ENCODE results near the gene CHD9.

The CHD9 gene

GRCh38 chr16:53282328-53282727 is 227.5 kb downstream of the CHD9 start:
- Histone ChIP-seq H4K20me1 (ENCODE audit: insufficient read depth, low read length) (no peaks in the 10 kb centered on the region), H3K36me3 (replicated peaks; ENCODE audit: insufficient read depth, low read length) (no peaks in the 10 kb centered on the region), H3K9me3 (replicated peaks; ENCODE audit: insufficient read depth, low read length) (no peaks in the 10 kb centered on the region), H3K79me2 (ENCODE audit: low read length) (no peaks in the 10 kb centered on the region), H3F3A (ENCODE audit: insufficient read depth, low read length) (no peaks in the 10 kb centered on the region), H3K4me1 (ENCODE audit: low read length) (no peaks in the 10 kb centered on the region), H3K9me2 (replicated peaks; ENCODE audit: insufficient read depth, low read length) (no peaks in the 10 kb centered on the region), H3K9ac (ENCODE audit: low read length) (no peak overlapping the region), H3K4me3 (ENCODE audit: low read length) (no peak overlapping the region), H3K27me3 (replicated peaks; ENCODE audit: insufficient read depth, low read length) (no peaks in the 10 kb centered on the region), H3K27ac (ENCODE audit: low read length) (no peak overlapping the region), H3K4me2 (ENCODE audit: low read depth, low read length) (no peak overlapping the region), H2AFZ (ENCODE audit: low read length) (no peak overlapping the region)
- no peak for DNase-seq
- TF ChIP-seq CTCF (IDR thresholded peaks at IDR 0.05; ENCODE audit: low read length) = no peak
- TF ChIP-seq EZH2phosphoT487 (IDR thresholded peaks at IDR 0.05; ENCODE audit: low read length) = no peak
- no peak for TF ChIP-seq EZH2 (optimal IDR thresholded peaks at IDR 0.05; ENCODE audit: low read depth, low read length)

GRCh38 chr16:53282975-53283946 is 228.5 kb downstream of the CHD9 start:
- peak; percentile 33 for DNase-seq
- Histone ChIP-seq H4K20me1 (ENCODE audit: insufficient read depth, low read length) (no peaks in the 10 kb centered on the region), H3K4me2 (ENCODE audit: low read depth, low read length) (no peak overlapping the region), H3K27me3 (replicated peaks; ENCODE audit: insufficient read depth, low read length) (no peaks in the 10 kb centered on the region), H3K9ac (ENCODE audit: low read length) (no peak overlapping the region), H3K9me3 (replicated peaks; ENCODE audit: insufficient read depth, low read length) (no peaks in the 10 kb centered on the region), H3K9me2 (replicated peaks; ENCODE audit: insufficient read depth, low read length) (no peaks in the 10 kb centered on the region), H3K27ac (ENCODE audit: low read length) (no peak overlapping the region), H3K4me3 (ENCODE audit: low read length) (no peak overlapping the region), H3K36me3 (replicated peaks; ENCODE audit: insufficient read depth, low read length) (no peaks in the 10 kb centered on the region), H2AFZ (ENCODE audit: low read length) (no peak overlapping the region), H3F3A (ENCODE audit: insufficient read depth, low read length) (no peaks in the 10 kb centered on the region), H3K4me1 (ENCODE audit: low read length) (no peaks in the 10 kb centered on the region), H3K79me2 (ENCODE audit: low read length) (no peaks in the 10 kb centered on the region)
- TF ChIP-seq CTCF (IDR thresholded peaks at IDR 0.05; ENCODE audit: low read length) (peak; percentile 58), EZH2phosphoT487 (IDR thresholded peaks at IDR 0.05; ENCODE audit: low read length) (no peak), EZH2 (optimal IDR thresholded peaks at IDR 0.05; ENCODE audit: low read depth, low read length) (no peak)

GRCh38 chr16:53285236-53285635 is 230.4 kb downstream of the CHD9 start:
- Histone ChIP-seq H3K4me1 (ENCODE audit: low read length) (no peaks in the 10 kb centered on the region), H4K20me1 (ENCODE audit: insufficient read depth, low read length) (no peaks in the 10 kb centered on the region), H2AFZ (ENCODE audit: low read length) (no peak overlapping the region), H3F3A (ENCODE audit: insufficient read depth, low read length) (no peaks in the 10 kb centered on the region), H3K79me2 (ENCODE audit: low read length) (no peaks in the 10 kb centered on the region), H3K9me2 (replicated peaks; ENCODE audit: insufficient read depth, low read length) (no peaks in the 10 kb centered on the region), H3K27ac (ENCODE audit: low read length) (no peak overlapping the region), H3K27me3 (replicated peaks; ENCODE audit: insufficient read depth, low read length) (no peaks in the 10 kb centered on the region), H3K4me3 (ENCODE audit: low read length) (no peak overlapping the region), H3K4me2 (ENCODE audit: low read depth, low read length) (no peak overlapping the region), H3K9ac (ENCODE audit: low read length) (no peak overlapping the region), H3K36me3 (replicated peaks; ENCODE audit: insufficient read depth, low read length) (no peaks in the 10 kb centered on the region), H3K9me3 (replicated peaks; ENCODE audit: insufficient read depth, low read length) (no peaks in the 10 kb centered on the region)
- DNase-seq = no peak
- TF ChIP-seq CTCF (IDR thresholded peaks at IDR 0.05; ENCODE audit: low read length) (no peak), EZH2 (optimal IDR thresholded peaks at IDR 0.05; ENCODE audit: low read depth, low read length) (no peak), EZH2phosphoT487 (IDR thresholded peaks at IDR 0.05; ENCODE audit: low read length) (no peak)

Data from MM.1S (cell line).